ENCODE measurements around the gene THOC6. TPM values are rescaled to one million over a fixed set of nuclear protein-coding genes. Genes with fewer than 3 reads are reported as not detected.

THOC6 gene
- total and polyA plus RNA-seq, 9 donors = 3.5 to 21.0 (median 15.2) TPM

- H3K4me3 ChIP-seq = no peak overlapping the region
- no peak overlapping the region for H3K27ac ChIP-seq
- no peaks in the 10 kb centered on the region for H3K9me3 ChIP-seq
- DNase-seq = peak; percentile 75 to 89 (median 84)
- peaks cover 4% of the 10 kb centered on the region for H3K4me1 ChIP-seq (ENCODE audit: insufficient read depth)
- H3K27me3 ChIP-seq = peaks cover 2% of the 10 kb centered on the region
- intact Hi-C loops (cut with DNase I) = loop anchor here in 1 of 4 donors (10.0 kb wide), 1 partner anchor 257 kb away; the partner anchor contains the start of gene ZNF263
- WGBS, 3 donors = 8 to 27% (median 12%) methylated on average over 12 to 58 of the region's 58 CpGs
- peak; percentile 45 to 61 (median 60) for TF ChIP-seq CTCF (IDR thresholded peaks at IDR 0.05)
- TF ChIP-seq EP300 (IDR thresholded peaks at IDR 0.05) = no peak
- TF ChIP-seq POLR2A (IDR thresholded peaks at IDR 0.05) = no peak
- H3K36me3 ChIP-seq = no peaks in the 10 kb centered on the region
Observed at GRCh38 chr16:3027983-3028715, 4.3 kb downstream of the THOC6 start.

GRCh38 chr16:3028716-3029319 lies 5.0 kb downstream of the THOC6 start:
- no peak overlapping the region for H3K27ac ChIP-seq
- no peaks in the 10 kb centered on the region for H3K36me3 ChIP-seq
- no peak for TF ChIP-seq EP300 (IDR thresholded peaks at IDR 0.05)
- TF ChIP-seq POLR2A (IDR thresholded peaks at IDR 0.05) = no peak
- no peak for TF ChIP-seq CTCF (IDR thresholded peaks at IDR 0.05)
- intact Hi-C loops (cut with DNase I) = loop anchor here in 1 of 4 donors (10.0 kb wide), 1 partner anchor 256 kb away; the partner anchor contains the start of gene ZNF263
- H3K27me3 ChIP-seq = peaks cover 2% of the 10 kb centered on the region
- H3K4me1 ChIP-seq (ENCODE audit: insufficient read depth) = no peaks in the 10 kb centered on the region
- no peaks in the 10 kb centered on the region for H3K9me3 ChIP-seq
- DNase-seq = peak in 1 of 5 donors; percentile 11
- WGBS, 3 donors = 19 to 20% (median 20%) methylated on average over 15 of the region's 15 CpGs
- no peak overlapping the region for H3K4me3 ChIP-seq

- no peak overlapping the region for H3K27ac ChIP-seq
- WGBS, 3 donors = 8 to 9% (median 9%) methylated on average over 55 to 59 of the region's 59 CpGs
- no peak overlapping the region for H3K4me3 ChIP-seq
- H3K9me3 ChIP-seq = no peaks in the 10 kb centered on the region
- intact Hi-C loops (cut with DNase I) = loop anchor here in 2 of 4 donors (10.0 kb wide), 2 partner anchors 135 to 255 kb away; partner anchors contain the start of gene ZNF263 (in 1 of the 2)
- no peaks in the 10 kb centered on the region for H3K4me1 ChIP-seq (ENCODE audit: insufficient read depth)
- H3K36me3 ChIP-seq = no peaks in the 10 kb centered on the region
- TF ChIP-seq CTCF (IDR thresholded peaks at IDR 0.05) (no peak), POLR2A (IDR thresholded peaks at IDR 0.05) (no peak), EP300 (IDR thresholded peaks at IDR 0.05) (no peak)
- H3K27me3 ChIP-seq = peaks cover 2% of the 10 kb centered on the region
- DNase-seq = no peak
Observed at GRCh38 chr16:3029491-3030221, 5.8 kb downstream of the THOC6 start.

All from ovary (tissue), 9 donors.